IMR-90 (cell line): ENCODE measurements around the gene NTRK3. TPM values are rescaled to one million over a fixed set of nuclear protein-coding genes. Genes with fewer than 3 reads are reported as not detected.

Experiments
- ATAC-seq: fragments of 200-7000 bp; cut with Tn5 transposase; 2 replicates; pipeline ENCODE4 v1.9.1; 2020; ENCODE audit warnings: low read depth, mild to moderate bottlenecking, moderate library complexity
- BruUV-seq: library from RNA; stranded (reverse); fragments of 400-500 nt; replicated peaks from 2 replicates; lab custom pipeline; 2021; lab: Mats Ljungman, UMichigan
- CTCF ChIA-PET: fragments of 300-600 bp; formaldehyde crosslinking; extraction: SDS; loops from one replicate; lab custom pipeline; 2021; ENCODE audit warnings: antibody characterized with exemption; lab: Yijun Ruan, JAX
- POLR2A ChIA-PET: fragments of 300-600 bp; sonication (Branson Sonifier 250); formaldehyde crosslinking; loops from one replicate; lab custom pipeline; 2022; ENCODE audit warnings: antibody characterized with exemption; ENCODE audit not compliant: unreplicated experiment; lab: Charles Lee
- DNase-seq: peaks from one replicate; pipeline ENCODE4 v3.0.0; 2013
- H2AFZ ChIP-seq: replicated peaks from 2 replicates; pipeline ENCODE3; 2013; ENCODE audit warnings: low read length, mild to moderate bottlenecking; ENCODE audit not compliant: poor library complexity
- H2AK5ac ChIP-seq: 2 replicates; pipeline ENCODE4 v1.6.1; 2013; ENCODE audit warnings: low read depth, low read length, inconsistent platforms
- H2AK9ac ChIP-seq: replicated peaks from 2 replicates; pipeline ENCODE3; 2013; ENCODE audit warnings: mild to moderate bottlenecking, low read depth, low read length, moderate library complexity; ENCODE audit not compliant: poor library complexity
- H2BK120ac ChIP-seq: 2 replicates; pipeline ENCODE4 v1.6.1; 2013; ENCODE audit warnings: low read depth, low read length, inconsistent platforms
- H2BK15ac ChIP-seq: 3 replicates; pipeline ENCODE4 v1.6.1; 2013; ENCODE audit warnings: low read depth, low read length, inconsistent platforms
- H2BK20ac ChIP-seq: 2 replicates; pipeline ENCODE4 v1.6.1; 2013; ENCODE audit warnings: low read depth, mild to moderate bottlenecking, inconsistent platforms, low read length, moderate library complexity
- H2BK5ac ChIP-seq: 2 replicates; pipeline ENCODE4 v1.6.1; 2013; ENCODE audit warnings: mild to moderate bottlenecking, low read depth, low read length, inconsistent platforms; ENCODE audit not compliant: poor library complexity, severe bottlenecking
- H3K14ac ChIP-seq: replicated peaks from 2 replicates; pipeline ENCODE4 v1.6.1; 2013; ENCODE audit warnings: low read depth, low read length, inconsistent platforms
- H3K18ac ChIP-seq: 2 replicates; pipeline ENCODE4 v1.6.1; 2013; ENCODE audit warnings: low read depth, low read length, control low read depth
- H3K23ac ChIP-seq: 2 replicates; pipeline ENCODE4 v1.6.1; 2013; ENCODE audit warnings: low read depth, low read length, inconsistent platforms
- H3K27ac ChIP-seq: 2 replicates; pipeline ENCODE4 v1.5.1; 2013; ENCODE audit warnings: mild to moderate bottlenecking, control low read depth, low read length; ENCODE audit not compliant: insufficient read depth
- H3K27me3 ChIP-seq: 2 replicates; pipeline ENCODE4 v1.6.1; 2013; ENCODE audit warnings: low read length; ENCODE audit not compliant: control insufficient read depth, insufficient read depth
- H3K36me3 ChIP-seq: 2 replicates; pipeline ENCODE4 v1.6.1; 2013; ENCODE audit warnings: low read length, mixed read lengths; ENCODE audit not compliant: control insufficient read depth, insufficient read depth
- H3K4ac ChIP-seq: 2 replicates; pipeline ENCODE4 v1.6.1; 2013; ENCODE audit warnings: low read depth, low read length, inconsistent platforms
- H3K4me1 ChIP-seq: 2 replicates; pipeline ENCODE4 v1.6.1; 2013; ENCODE audit warnings: low read length, mixed read lengths; ENCODE audit not compliant: control insufficient read depth, insufficient read depth
- H3K4me2 ChIP-seq: 2 replicates; pipeline ENCODE4 v1.6.1; 2013; ENCODE audit warnings: low read depth, mild to moderate bottlenecking, control low read depth, low read length, moderate library complexity
- H3K4me3 ChIP-seq: 2 replicates; pipeline ENCODE4 v1.5.1; 2013; ENCODE audit warnings: low read depth, mild to moderate bottlenecking, control low read depth, low read length, moderate library complexity; ENCODE audit not compliant: insufficient read depth
- H3K56ac ChIP-seq: 2 replicates; pipeline ENCODE4 v1.6.1; 2013; ENCODE audit warnings: low read length, inconsistent platforms; ENCODE audit not compliant: insufficient read depth; ENCODE audit errors: extremely low read depth
- H3K79me1 ChIP-seq, 2 experiments: 2 replicates each; pipeline ENCODE4 v1.6.1; 2013; ENCODE audit warnings: low read length in 2 of 2, inconsistent platforms in 1 of 2, low read depth in 1 of 2
- H3K9ac ChIP-seq: 2 replicates; pipeline ENCODE4 v1.6.1; 2013; ENCODE audit warnings: low read depth, low read length, control low read depth
- H3K9me1 ChIP-seq: 2 replicates; pipeline ENCODE4 v1.6.1; 2013; ENCODE audit warnings: low read length, inconsistent platforms; ENCODE audit not compliant: insufficient read depth
- H3K9me3 ChIP-seq: 2 replicates; pipeline ENCODE4 v1.6.1; 2013; ENCODE audit warnings: low read length; ENCODE audit not compliant: control insufficient read depth, insufficient read depth
- H4K20me1 ChIP-seq: 2 replicates; pipeline ENCODE4 v1.6.1; 2013; ENCODE audit warnings: low read length, inconsistent platforms; ENCODE audit not compliant: insufficient read depth
- H4K5ac ChIP-seq: 2 replicates; pipeline ENCODE4 v1.6.1; 2013; ENCODE audit warnings: mild to moderate bottlenecking, low read depth, low read length, control low read depth
- H4K8ac ChIP-seq, 2 experiments: 2 replicates each; pipeline ENCODE4 v1.6.1; 2013; ENCODE audit warnings: low read depth in 2 of 2, low read length in 2 of 2, control low read depth in 1 of 2, inconsistent platforms in 1 of 2
- H4K91ac ChIP-seq: 2 replicates; pipeline ENCODE4 v1.6.1; 2013; ENCODE audit warnings: low read depth, low read length, inconsistent platforms; ENCODE audit not compliant: insufficient read depth
- BHLHE40 ChIP-seq: fragments of 150-350 bp; IDR thresholded peaks from 2 replicates; pipeline ENCODE4 v1.6.1; 2016; ENCODE audit warnings: mild to moderate bottlenecking, low read depth, low read length
- FOS ChIP-seq: fragments of 150-350 bp; IDR thresholded peaks from 2 replicates; pipeline ENCODE4 v1.6.1; 2016; ENCODE audit warnings: low read depth, low read length
- MAFK ChIP-seq: IDR thresholded peaks from 2 replicates; pipeline ENCODE4 v1.6.1; 2012; ENCODE audit warnings: low read depth, low read length, improper control_type of control experiment
- NFE2L2 ChIP-seq: fragments of 150-350 bp; IDR thresholded peaks from 2 replicates; pipeline ENCODE4 v1.6.1; 2016; ENCODE audit warnings: low read depth, mild to moderate bottlenecking, low read length
- POLR2A ChIP-seq: IDR thresholded peaks from 2 replicates; pipeline ENCODE4 v1.6.1; 2012; ENCODE audit warnings: mild to moderate bottlenecking, low read depth, low read length
- SMC3 ChIP-seq: fragments of 150-350 bp; IDR thresholded peaks from 2 replicates; pipeline ENCODE4 v1.6.1; 2016; ENCODE audit warnings: low read depth, mild to moderate bottlenecking, antibody characterized with exemption, low read length, moderate library complexity
- dilution Hi-C: fragments of 300-500 bp; cut with HindIII; formaldehyde crosslinking; loops from one replicate; pipeline ENCODE4 v1.14.3; 2018; ENCODE audit warnings: low sequenced_read_pairs; ENCODE audit not compliant: unreplicated experiment
- in situ Hi-C: fragments of 300-500 bp; cut with MboI; formaldehyde crosslinking; loops from 3 replicates; pipeline ENCODE4 v1.14.3; 2019; ENCODE audit warnings: low sequenced_read_pairs, inconsistent platforms, mixed read lengths
- intact Hi-C: fragments of 100-400 bp; cut with micrococcal nuclease; formaldehyde crosslinking; loops from 2 replicates; pipeline ENCODE4 v1.10.0; 2022
- polyA plus RNA-seq, 3 experiments: library from polyadenylated mRNA; depleted of rRNA; stranded (reverse); fragments of >200 nt; gene quantifications; 2 replicates each; pipeline ENCODE4 v1.2.3, GENCODE V29; 2012; ENCODE audit warnings: low replicate concordance in 1 of 3
- total RNA-seq: library from RNA; depleted of rRNA; stranded (reverse); fragments of >200 nt; gene quantifications from 2 replicates; pipeline ENCODE4 v1.2.3, GENCODE V29; 2012
- TF ChIP-seq, protein P1 (sequence below): fragments of 150-350 bp; IDR thresholded peaks from 2 replicates; pipeline ENCODE4 v1.6.1; 2016; ENCODE audit warnings: low read depth, mild to moderate bottlenecking, low read length, moderate library complexity, borderline replicate concordance
- TF ChIP-seq, protein P2 (sequence below): conservative IDR thresholded peaks from 2 replicates; pipeline ENCODE4 v1.5.1; 2012; ENCODE audit warnings: mild to moderate bottlenecking, low read depth, low read length, improper control_type of control experiment
- TF ChIP-seq, protein P3 (sequence below): fragments of 150-350 bp; IDR thresholded peaks from 2 replicates; pipeline ENCODE4 v1.6.1; 2017; ENCODE audit warnings: mild to moderate bottlenecking, antibody characterized with exemption, low read length, low read depth

NTRK3 gene
- total and polyA plus RNA-seq, 2 of the 4 experiments (the other 2 are of a cell fraction), result under 0.01 to 0.15 TPM

DNA sequence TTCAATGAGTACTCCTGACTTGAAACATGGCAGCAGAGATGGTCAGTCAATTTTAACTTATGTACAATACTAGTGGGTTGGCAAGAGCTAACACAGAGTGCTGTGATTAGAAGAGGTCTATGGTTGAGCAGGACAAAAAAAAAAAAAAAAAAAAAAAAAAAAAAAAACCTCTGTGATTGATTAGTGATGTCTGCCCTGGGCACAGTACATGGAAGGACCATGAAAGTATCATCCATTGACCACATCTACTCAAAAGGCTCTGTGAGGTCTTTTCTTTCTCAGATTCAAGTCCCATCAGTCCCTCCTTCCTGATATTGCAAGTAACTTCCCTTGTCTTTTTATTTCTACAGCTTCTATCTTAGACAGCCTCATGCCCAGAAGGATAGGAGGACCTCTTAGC, 59.6 kb downstream of the NTRK3 start:
- H3K9me1 ChIP-seq, result no peaks in the 10 kb centered on the region
- no peak overlapping the region for H3K9ac ChIP-seq
- H2BK20ac ChIP-seq, result no peak overlapping the region
- ChIA-PET POLR2A (no interaction called here), CTCF (no interaction called here)
- no peak overlapping the region for H3K14ac ChIP-seq
- no peak overlapping the region for H2BK15ac ChIP-seq
- in situ Hi-C loops (no loop called here), intact Hi-C loops (no loop called here), dilution Hi-C loops (no loop called here)
- H2BK5ac ChIP-seq, result no peak overlapping the region
- ATAC-seq (no peak), DNase-seq (no peak)
- H3K4me3 ChIP-seq, result no peak overlapping the region
- H3K9me3 ChIP-seq, result peaks cover 32% of the 10 kb centered on the region
- no peak overlapping the region for H2AK5ac ChIP-seq
- no peak overlapping the region for H3K23ac ChIP-seq
- no peaks in the 10 kb centered on the region for H4K20me1 ChIP-seq
- H2AFZ ChIP-seq, result no peak overlapping the region
- BruUV-seq, result no TSS peak
- H3K4me1 ChIP-seq, result no peaks in the 10 kb centered on the region
- TF ChIP-seq POLR2A, result no peak
- no peak for TF ChIP-seq BHLHE40
- no peak for TF ChIP-seq NFE2L2
- TF ChIP-seq, protein P1, sequence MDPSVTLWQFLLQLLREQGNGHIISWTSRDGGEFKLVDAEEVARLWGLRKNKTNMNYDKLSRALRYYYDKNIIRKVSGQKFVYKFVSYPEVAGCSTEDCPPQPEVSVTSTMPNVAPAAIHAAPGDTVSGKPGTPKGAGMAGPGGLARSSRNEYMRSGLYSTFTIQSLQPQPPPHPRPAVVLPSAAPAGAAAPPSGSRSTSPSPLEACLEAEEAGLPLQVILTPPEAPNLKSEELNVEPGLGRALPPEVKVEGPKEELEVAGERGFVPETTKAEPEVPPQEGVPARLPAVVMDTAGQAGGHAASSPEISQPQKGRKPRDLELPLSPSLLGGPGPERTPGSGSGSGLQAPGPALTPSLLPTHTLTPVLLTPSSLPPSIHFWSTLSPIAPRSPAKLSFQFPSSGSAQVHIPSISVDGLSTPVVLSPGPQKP, result no peak
- no peak for TF ChIP-seq FOS
- TF ChIP-seq, protein P2, sequence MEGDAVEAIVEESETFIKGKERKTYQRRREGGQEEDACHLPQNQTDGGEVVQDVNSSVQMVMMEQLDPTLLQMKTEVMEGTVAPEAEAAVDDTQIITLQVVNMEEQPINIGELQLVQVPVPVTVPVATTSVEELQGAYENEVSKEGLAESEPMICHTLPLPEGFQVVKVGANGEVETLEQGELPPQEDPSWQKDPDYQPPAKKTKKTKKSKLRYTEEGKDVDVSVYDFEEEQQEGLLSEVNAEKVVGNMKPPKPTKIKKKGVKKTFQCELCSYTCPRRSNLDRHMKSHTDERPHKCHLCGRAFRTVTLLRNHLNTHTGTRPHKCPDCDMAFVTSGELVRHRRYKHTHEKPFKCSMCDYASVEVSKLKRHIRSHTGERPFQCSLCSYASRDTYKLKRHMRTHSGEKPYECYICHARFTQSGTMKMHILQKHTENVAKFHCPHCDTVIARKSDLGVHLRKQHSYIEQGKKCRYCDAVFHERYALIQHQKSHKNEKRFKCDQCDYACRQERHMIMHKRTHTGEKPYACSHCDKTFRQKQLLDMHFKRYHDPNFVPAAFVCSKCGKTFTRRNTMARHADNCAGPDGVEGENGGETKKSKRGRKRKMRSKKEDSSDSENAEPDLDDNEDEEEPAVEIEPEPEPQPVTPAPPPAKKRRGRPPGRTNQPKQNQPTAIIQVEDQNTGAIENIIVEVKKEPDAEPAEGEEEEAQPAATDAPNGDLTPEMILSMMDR, result no peak
- no peak for TF ChIP-seq MAFK
- TF ChIP-seq SMC3, result no peak
- TF ChIP-seq, protein P3, sequence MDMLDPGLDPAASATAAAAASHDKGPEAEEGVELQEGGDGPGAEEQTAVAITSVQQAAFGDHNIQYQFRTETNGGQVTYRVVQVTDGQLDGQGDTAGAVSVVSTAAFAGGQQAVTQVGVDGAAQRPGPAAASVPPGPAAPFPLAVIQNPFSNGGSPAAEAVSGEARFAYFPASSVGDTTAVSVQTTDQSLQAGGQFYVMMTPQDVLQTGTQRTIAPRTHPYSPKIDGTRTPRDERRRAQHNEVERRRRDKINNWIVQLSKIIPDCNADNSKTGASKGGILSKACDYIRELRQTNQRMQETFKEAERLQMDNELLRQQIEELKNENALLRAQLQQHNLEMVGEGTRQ, result no peak
- H3K18ac ChIP-seq, result no peak overlapping the region
- H3K36me3 ChIP-seq, result no peaks in the 10 kb centered on the region
- no peak overlapping the region for H2AK9ac ChIP-seq
- no peak overlapping the region for H4K91ac ChIP-seq
- no peak overlapping the region for H4K5ac ChIP-seq
- H3K79me1 ChIP-seq, result no peaks in the 10 kb centered on the region
- H3K4me2 ChIP-seq, result no peak overlapping the region
- no peak overlapping the region for H4K8ac ChIP-seq
- no peak overlapping the region for H3K4ac ChIP-seq
- no peak overlapping the region for H3K56ac ChIP-seq
- no peak overlapping the region for H2BK120ac ChIP-seq
- H3K27me3 ChIP-seq, result no peaks in the 10 kb centered on the region
- H3K27ac ChIP-seq, result no peak overlapping the region
